Fibroblast of mammary gland (primary cell): Measurements from ENCODE around the gene KCNJ5.

Experiments
- DNase-seq: peaks from one replicate; pipeline ENCODE4 v3.0.0-alpha.2; 2010; ENCODE audit warnings: low read depth
- H3K4me3 ChIP-seq: 2 replicates; pipeline ENCODE4 v1.5.1; 2011; ENCODE audit warnings: low read depth, mild to moderate bottlenecking, low read length, moderate library complexity; ENCODE audit not compliant: control insufficient read depth
- CTCF ChIP-seq: conservative IDR thresholded peaks from 2 replicates; pipeline ENCODE4 v1.5.1; 2011; ENCODE audit warnings: low read depth, low read length, inconsistent platforms; ENCODE audit not compliant: control insufficient read depth, insufficient read depth

Gene KCNJ5

GRCh38 chr11:128946648-128947047 lies 55.5 kb downstream of the KCNJ5 start:
- no peak overlapping the region for H3K4me3 ChIP-seq
- TF ChIP-seq CTCF: no peak
- no peak for DNase-seq

GRCh38 chr11:128947773-128948172 lies 56.6 kb downstream of the KCNJ5 start:
- H3K4me3 ChIP-seq: no peak overlapping the region
- DNase-seq: no peak
- TF ChIP-seq CTCF: no peak

GRCh38 chr11:128948583-128948982 lies 57.4 kb downstream of the KCNJ5 start:
- no peak for TF ChIP-seq CTCF
- no peak overlapping the region for H3K4me3 ChIP-seq
- DNase-seq: no peak

- no peak for TF ChIP-seq CTCF
- no peak overlapping the region for H3K4me3 ChIP-seq
- DNase-seq: peak; percentile 26
Measured at GRCh38 chr11:128949791-128950454, 58.8 kb downstream of the KCNJ5 start.

- no peak for TF ChIP-seq CTCF
- DNase-seq: no peak
- H3K4me3 ChIP-seq: no peak overlapping the region
Measured at GRCh38 chr11:128953151-128953550, 62.0 kb downstream of the KCNJ5 start.

GRCh38 chr11:128955636-128956035 lies 64.5 kb downstream of the KCNJ5 start:
- no peak for DNase-seq
- H3K4me3 ChIP-seq: no peak overlapping the region
- no peak for TF ChIP-seq CTCF
